HCT116 (cell line): ENCODE measurements around the gene TMCC1.

ENCODE experiments used
- EZH2phosphoT487 ChIP-seq: fragments of 200-600 bp; IDR thresholded peaks from 2 replicates; pipeline ENCODE4 v1.6.1; 2018; ENCODE audit warnings: antibody characterized with exemption, borderline replicate concordance
- TF ChIP-seq, protein P1 (sequence below), 3 experiments: fragments of 200-600 bp in 1 of 3; sonication (generic) in 1 of 3; IDR thresholded peaks in 2 of 3; conservative IDR thresholded peaks in 1 of 3; 2 replicates each; pipeline ENCODE4 v1.5.1; 2012 to 2017; ENCODE audit warnings: low read depth in 2 of 3, low read length in 2 of 3, antibody characterized with exemption in 1 of 3, borderline replicate concordance in 1 of 3, control low read depth in 1 of 3, mild to moderate bottlenecking in 1 of 3, mixed read lengths in 1 of 3, mixed run types in 1 of 3, moderate library complexity in 1 of 3; ENCODE audit not compliant: insufficient read depth in 1 of 3

DNA sequence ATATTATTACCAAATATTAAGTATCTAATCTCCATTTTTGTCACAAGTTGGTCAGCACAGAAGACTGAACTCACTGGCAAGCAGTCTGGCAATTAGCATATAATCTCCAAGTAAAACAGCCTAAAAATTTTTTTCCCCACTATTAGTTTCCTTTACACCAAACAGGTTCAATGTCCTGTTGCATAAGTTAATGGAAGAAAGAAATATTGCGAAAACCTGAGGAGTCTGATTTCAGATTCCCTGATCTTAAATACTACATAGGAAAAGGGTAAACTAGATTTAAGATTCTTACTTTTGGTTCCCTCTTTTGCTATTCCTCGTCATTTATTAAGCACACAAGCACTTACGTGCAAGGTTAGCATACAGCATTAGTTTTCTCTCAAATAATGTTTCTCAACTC is 153.9 kb downstream of the TMCC1 start:
- TF ChIP-seq EZH2phosphoT487: no peak
- TF ChIP-seq, protein P1, sequence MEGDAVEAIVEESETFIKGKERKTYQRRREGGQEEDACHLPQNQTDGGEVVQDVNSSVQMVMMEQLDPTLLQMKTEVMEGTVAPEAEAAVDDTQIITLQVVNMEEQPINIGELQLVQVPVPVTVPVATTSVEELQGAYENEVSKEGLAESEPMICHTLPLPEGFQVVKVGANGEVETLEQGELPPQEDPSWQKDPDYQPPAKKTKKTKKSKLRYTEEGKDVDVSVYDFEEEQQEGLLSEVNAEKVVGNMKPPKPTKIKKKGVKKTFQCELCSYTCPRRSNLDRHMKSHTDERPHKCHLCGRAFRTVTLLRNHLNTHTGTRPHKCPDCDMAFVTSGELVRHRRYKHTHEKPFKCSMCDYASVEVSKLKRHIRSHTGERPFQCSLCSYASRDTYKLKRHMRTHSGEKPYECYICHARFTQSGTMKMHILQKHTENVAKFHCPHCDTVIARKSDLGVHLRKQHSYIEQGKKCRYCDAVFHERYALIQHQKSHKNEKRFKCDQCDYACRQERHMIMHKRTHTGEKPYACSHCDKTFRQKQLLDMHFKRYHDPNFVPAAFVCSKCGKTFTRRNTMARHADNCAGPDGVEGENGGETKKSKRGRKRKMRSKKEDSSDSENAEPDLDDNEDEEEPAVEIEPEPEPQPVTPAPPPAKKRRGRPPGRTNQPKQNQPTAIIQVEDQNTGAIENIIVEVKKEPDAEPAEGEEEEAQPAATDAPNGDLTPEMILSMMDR (IDR thresholded peaks at IDR 0.05 in 2 of 3, conservative IDR thresholded peaks at IDR 0.05 in 1 of 3; ENCODE audit: borderline replicate concordance in 1 of 3, insufficient read depth in 1 of 3, low read depth in 2 of 3, low read length in 2 of 3): no peak
